ENCODE results near the gene DTWD2.
"Not testable (repeated sequence)": the region's sequence is repeated elsewhere in the genome, so short reads cannot be mapped to it uniquely, and the experiment has no call there.

DTWD2 gene

DNA sequence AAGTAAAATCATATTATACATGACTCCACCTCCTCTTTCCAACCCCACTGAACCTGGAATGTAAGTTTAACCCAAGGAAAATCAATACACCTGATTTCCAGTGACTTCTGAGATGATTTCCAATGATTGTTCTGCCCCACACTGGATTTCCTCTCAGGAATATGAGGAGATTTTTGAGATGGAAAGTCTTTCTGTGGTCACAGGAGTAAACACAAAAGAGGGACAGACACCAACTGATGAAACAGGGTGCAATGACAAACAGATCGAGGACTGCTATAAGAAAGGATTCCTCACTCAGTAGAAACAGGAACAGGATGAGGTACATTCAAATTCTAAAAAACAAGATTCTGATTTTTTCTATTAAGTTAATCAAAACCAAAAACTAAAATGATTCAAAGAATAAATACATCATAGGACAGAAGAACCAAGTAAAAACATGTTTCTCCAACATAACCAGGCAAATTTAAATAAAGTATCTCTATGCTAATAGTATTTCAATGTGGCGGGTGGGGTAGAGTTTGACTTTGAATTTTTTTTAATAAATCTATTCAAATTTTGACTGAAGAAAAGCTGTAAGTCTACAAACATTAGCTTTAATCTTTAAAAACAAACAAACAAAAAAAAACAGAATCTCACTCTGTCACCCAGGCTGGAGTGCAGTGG is 42.1 kb downstream of the DTWD2 start:
- no peak for DNase-seq

DNA sequence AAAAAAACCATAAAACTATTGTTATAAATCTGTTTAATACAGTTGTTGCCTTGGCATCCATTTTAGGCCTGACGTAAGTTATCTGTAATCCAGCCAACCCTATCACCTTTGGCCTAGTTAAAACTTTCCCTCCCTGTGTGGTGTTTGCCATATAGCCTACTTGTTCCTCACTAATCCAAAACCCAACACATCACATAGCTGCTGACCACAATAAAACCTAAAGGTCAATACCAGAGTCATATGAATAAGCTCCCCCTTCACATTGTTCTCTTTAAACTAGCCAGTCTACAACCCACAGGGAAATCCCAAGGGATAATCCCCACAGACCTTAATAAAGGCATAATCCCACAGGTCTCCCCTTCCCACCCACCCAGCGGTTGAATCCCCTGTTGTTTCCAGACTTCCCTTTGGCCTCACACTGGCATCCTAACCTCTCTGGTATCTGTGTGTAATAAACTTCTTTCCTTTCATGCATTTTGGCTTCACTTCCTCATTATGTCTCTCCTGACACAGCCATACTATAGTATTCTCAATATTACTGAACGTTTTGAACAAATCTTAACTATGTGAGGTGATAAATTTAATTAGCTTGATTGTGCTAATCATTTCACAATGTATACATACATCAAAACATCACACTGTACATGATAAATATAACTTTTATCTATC is 50.8 kb downstream of the DTWD2 start:
- no peak for DNase-seq

DNA sequence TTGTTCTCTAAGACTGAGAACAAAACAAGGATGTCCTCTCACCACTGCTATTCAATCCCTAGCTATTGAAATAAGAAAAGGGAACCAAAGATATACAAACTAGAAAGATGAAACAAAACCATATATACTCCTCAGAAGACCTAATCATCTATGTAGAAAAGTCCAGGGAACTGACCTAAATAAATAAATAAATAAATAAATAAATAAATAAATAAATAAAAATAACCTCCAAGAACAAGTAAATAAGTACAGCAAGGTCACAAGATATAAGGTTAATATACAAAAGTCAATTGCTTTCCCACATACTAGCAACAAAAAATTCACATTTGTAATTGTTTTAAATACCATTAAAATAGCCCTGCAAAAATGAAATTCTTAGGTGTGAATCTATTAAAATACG is 54.6 kb downstream of the DTWD2 start:
- DNase-seq: no peak

DNA sequence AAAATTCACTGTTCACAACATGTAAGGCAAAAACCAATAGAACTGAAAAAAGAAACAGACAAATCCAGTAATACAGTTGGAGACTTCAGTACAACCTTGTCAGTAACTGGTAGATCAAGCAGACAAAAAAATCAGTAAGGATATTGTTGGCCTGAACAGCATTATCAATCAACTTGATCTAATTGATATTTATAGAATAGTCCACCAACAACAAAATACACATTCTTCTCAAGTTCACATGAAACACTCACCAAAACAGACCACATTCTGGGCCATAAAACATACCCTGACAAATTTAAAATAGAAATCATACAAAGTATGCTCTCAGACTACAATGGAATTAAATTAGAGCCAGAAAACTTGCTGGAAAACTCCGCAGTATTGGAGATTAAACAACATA is 56.8 kb downstream of the DTWD2 start:
- DNase-seq: no peak

DNA sequence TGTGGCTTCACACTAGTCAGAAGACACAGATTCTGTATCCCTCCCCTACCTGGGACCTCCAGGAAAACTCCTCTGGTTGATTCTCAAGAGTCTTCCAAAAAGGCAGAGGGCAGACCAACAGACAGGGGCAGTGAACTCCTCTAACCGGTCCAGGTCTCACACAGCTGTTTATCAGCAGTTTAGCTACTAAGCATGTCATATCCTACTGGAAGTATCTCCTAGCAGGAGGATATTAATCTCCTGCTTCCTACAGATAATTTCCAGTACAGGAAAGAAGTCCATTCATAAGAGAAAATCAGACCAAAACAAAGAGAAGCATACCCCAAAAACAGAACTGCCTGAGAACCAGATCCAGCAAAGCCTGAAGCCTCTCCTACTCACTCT is 64.3 kb downstream of the DTWD2 start:
- no peak for DNase-seq

DNA sequence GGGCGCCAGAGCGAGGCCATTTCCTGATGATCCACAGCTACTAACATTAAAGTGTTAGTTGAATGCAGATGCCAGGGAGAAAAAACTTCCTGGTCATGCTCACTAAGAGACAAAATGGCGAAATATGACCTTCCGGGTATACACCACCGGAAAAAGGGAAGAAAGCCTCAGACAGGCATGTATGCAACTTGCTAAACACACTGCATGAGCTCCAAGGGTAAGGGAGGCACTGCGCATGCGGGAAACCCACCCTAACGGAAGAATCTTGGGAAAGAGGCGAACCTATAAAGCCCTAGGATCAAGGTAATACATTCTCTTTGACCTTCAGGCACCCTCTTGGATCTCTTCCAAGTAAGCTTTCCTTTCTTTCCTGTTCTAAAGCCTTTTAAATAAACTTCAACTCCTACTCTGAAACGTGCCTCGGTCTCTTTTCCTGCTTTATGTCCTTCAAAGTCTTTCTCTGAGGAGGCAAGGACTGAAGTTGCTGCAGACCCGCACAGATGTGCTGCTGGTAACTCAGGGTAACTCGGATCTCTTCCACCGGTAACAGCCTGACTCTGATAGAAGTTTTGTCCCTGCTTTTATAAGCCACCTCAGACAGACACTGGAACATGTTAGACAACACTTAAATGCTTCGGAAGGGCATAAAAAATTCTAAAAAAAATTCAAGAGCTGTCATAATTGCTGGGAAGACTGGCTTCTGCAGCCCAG is 64.9 kb downstream of the DTWD2 start:
- DNase-seq: no peak

DNA sequence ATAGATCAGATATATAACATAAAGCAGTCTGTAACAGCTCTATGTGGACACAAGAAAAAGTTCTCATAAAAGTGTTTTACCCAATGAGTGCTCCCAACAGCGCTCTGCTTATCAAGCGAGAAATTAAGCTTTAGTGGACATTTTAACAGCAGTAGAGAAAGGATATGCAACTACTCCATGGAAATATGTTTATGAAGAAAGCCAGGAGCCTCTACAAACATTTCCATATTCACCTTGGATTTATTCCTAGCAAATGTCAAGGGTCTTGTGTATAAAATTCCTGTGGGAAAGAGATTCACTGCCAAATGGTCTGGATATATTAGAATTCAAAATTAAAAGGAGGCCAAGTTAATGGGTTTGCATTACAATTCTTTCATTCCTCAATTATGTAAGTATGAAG is 66.5 kb downstream of the DTWD2 start:
- no peak for DNase-seq

DNA sequence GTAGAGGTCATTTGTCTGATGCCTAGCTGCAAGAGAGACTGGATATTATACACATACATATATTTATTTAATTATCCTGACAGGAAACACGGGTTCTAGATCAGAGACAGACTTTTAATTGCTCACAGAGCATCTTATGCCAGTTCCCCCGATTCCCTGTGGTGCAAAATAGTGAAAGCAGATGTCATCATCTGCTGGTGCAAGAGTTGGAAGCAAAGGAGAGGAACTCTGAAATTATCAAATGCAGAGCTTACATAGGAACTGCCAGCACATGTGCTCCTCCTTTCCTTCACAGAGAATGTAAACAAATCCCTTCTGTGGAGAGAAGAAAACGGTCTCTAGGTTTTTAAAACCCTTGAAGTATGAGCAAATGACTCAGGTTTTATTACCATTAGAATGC is 69.3 kb downstream of the DTWD2 start:
- no peak for DNase-seq

DNA sequence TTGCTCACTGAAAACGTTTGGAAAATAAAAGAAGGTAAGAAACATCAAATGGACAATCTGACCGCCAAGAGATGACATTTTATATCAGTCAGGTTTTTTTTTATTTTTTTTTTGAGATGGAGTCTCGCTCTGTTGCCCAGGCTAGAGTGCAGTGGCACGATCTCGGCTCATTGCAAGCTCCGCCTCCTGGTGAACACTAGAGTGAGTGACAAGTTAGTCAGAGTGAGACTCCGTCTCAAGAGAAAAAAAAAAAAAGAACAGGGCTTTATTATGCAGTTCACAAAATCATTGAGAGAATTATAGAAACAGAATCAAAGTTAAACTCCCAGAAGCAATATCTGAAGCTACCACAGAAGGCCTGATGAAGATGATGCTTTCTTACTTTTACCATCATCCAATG is 70.1 kb downstream of the DTWD2 start:
- DNase-seq: no peak

DNA sequence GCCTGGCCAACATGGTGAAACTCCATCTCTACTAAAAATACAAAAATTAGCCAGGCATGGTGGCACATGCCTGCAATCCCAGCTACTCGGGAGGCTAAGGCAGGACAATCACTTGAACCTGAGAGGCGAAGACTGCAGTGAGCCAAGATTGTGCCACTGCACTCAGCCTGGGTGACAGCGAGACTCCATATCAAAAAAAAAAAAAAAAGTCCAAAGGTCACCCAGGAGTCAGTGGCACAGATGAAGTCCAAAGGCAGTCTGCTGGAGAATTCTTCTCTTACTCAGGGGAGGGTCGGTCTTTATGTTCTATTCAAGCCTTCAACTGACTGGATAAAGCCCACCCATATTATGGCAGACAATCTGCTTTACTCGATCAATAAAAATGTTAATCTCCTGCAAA is 80.8 kb downstream of the DTWD2 start:
- DNase-seq: not testable (repeated sequence)

DNA sequence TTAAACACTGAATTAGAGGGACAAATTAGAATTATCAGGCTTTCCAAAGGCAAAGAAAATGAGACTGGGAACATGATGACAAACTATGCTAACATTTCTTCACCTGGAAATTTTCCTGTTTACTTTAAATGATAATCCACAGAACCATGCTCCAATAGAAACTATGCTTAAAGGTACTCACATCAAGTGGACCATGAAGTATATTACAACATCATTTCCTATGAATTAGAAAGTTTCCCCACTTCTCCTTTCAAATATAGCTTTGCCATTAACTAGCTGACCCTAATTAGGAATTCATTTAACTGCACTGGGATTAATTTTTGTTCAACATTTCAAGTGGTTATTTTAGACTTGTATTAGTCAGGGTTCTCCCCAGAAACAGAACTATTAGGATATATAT is 81.4 kb downstream of the DTWD2 start:
- DNase-seq: no peak

DNA sequence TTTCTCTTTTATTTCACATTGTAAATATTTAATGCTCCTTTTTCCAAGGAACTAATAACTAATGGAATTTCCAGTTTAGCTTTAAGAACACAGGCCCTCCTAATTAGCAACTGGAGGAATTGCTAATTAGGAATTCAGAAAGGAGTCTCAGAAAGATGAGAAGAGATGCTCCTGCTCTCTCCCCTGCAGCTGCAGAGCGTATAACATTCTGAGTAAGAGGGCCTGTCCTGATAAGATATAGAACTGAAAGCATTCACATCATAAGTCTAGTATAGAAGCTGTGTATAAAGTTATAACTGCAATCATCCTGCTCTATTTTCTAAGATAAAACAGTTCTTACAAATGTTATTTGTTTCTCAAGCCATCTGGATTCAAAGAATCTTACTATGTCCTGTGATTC is 83.2 kb downstream of the DTWD2 start:
- DNase-seq: no peak

DNA sequence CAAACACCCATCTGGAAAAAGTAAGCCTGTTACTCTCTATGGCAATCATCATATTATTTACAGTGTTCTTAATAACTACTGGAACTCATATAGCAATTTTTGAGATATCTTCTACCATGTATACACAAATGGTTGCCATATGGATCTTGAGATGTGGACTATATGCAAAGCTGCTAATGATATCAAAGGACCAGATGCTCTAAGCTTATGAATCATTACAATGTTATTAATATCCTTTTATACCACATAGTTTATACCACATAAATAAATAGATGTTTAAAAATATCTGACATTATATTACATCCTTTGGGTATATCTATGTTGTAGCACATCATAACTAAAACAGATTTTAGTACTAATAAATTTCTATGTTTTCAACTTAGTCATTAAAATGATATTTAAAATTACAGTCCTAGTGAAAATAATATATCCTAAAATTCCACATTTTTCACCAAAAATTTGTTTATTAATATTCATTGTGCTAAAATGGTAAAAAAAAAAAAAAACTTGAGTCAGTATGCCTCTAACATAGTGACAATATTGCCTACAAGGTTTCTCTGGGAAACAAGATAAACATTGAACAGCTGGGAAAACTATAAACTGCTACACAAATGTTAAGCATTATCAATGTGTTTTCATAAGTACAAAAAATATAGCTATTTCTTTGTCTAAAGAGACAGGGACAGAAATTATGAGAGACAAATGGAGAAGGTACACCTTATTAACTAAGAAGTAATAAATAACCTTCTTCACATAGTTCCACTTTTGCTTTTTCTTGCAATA is 85.5 kb downstream of the DTWD2 start:
- no peak for DNase-seq

DNA sequence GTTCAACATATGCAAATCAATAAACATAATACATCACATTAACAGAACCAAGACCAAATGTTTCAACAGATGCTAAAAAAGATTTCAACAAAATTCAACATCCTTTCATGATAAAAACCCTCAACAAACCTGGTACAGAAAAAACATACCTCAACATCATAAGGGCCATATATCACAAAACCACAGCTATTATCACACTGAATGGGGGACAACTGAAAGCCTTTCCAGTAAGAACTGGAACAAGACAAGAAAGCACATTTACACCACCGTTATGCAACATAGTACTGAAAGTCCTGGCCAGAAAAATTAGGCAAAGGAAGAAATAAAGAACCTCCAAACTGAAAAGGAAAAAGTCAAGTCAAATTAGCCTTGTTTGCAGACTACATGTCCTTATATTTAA is 93.6 kb downstream of the DTWD2 start:
- no peak for DNase-seq

DNA sequence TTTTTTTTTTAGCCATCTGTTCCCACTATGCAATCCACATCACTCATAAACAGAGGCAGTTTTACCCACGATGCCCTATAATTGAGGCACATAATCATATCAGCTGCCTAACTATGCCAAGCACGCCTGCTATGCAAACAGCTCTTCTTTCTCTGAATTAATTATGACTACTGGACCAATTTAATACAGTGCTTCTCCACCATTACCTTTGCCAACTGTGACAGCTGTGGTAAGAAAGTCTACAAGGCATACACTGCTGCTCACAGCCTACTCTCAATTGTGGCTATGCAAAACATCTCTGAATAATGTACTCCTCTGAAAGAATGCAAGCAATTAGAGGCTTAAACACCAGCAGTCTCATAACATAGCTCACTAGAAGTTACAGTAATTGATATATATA is 97.1 kb downstream of the DTWD2 start:
- no peak for DNase-seq

DNA sequence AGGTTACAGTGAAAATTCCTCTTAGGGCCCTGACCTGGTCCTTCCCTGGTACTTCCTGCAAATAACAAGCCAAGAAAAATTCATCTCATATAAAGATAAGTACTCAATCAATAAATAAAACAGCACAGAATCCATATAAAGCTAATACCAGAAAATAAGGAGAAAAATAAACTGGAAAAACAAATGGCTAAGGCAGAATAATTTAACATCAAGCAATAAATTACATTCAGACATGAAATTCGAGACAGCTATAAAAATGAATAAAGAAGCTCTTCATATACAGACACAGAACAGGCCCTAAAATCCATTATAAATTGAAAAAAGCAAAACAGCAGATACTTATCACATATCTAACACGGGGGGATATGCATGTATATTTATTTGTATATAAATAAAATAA is 99.2 kb downstream of the DTWD2 start:
- no peak for DNase-seq

DNA sequence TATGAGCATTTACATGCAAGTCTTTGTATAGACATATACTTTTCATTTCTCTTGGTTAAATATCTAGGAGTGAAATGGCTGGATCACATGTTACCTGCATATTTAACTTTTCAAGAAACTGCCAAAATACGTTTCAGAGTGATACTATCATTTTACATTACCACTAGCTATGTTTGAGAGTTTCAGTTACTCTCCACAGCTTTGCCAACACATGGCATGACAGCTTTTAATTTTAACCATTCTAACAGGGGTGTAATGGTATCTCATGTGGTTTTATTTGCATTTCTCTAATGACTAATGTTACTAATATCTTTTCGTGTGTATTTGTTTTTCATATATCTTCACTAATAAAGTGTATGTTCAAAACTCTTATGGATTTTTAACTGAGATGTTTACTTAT is 99.8 kb downstream of the DTWD2 start:
- no peak for DNase-seq

DNA sequence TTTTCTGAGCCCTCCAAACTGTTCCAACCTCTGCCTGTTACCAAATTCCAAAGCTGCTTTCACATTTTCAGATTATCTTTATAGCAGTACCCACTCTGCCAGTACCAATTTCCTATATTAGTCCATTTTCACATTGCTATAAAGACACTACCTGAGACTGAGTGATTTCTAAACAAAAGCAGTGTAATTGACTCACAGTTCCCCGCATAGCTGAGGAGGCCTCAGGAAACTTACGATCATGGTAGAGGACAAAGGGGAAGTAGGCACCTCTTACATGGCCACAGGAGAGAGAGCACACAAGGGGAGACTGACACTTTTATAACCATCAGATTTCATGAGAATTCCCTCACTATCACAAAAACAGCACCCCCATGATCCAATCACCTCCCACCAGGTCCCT is 105.0 kb downstream of the DTWD2 start:
- no peak for DNase-seq

DNA sequence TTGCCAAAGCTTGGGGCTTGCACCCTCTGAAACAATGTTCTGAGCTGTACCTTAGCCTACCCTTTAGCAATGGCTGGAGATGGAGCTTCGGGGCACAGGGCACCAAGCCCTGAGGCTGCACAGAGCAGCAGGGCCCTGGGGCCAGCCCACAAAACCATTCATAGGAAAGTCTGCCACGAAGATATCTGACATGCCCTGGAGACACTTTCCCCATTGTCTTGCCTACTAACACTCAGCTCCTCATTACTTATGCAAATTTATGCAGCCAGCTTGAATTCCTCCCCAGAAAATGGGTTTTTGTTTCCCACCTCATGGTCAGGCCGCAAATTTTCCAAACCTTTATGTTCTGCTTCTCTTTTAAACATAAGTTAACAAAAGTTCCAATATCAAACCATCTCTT is 105.7 kb downstream of the DTWD2 start:
- no peak for DNase-seq

DNA sequence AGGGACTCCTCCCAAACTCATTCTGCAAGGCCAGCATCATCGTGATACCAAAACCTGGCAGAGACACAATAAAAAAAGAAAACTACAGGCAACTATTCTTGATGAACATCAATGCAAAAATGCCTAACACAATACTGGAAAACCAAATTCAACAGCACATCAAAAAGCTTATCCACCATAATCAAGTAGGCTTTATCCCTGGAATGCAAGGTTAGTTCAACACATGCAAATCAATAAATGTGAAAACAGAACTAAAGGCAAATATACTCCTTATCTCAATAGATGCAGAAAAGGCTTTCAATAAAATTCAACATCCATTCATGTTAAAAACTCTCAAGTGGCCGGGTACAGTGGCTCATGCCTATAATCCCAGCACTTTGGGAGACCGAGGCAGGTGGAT is 111.5 kb downstream of the DTWD2 start:
- DNase-seq: not testable (repeated sequence)

DNA sequence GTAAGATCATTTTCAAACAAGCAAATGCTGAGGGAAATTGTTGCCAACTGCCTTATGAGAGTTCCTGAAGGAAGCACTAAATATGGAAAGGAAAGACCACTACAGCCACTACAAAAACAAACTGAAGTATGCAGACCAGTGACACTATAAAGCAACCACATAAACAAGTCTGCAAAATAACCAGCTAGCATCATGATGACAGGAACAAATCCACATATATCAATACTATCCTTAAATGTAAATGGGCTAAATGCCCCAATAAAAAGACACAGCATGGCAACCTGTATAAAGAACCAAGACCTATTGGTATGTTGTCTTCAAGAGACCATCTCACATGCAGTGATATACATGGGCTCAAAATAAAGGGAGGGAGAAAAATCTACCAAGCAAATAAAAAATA is 113.2 kb downstream of the DTWD2 start:
- DNase-seq: no peak

DNA sequence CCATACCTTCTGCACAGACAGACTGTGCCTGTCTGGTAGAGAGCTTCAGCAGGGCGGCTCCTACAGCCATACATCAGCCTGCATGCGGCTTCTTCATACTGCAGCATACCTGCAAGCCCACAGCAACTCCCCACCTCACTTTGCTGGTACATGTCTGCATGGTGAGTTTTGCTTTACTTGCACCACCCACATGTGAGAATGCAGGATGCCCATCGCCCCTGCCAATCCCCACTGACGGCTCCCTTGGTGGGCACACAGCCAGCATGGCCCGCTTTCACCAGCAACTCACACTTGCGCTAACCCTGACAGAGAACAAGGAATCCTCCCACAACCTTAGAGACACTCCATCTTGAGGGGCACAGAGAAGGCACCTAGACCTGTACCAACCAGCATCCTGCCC is 114.9 kb downstream of the DTWD2 start:
- DNase-seq: no peak

DNA sequence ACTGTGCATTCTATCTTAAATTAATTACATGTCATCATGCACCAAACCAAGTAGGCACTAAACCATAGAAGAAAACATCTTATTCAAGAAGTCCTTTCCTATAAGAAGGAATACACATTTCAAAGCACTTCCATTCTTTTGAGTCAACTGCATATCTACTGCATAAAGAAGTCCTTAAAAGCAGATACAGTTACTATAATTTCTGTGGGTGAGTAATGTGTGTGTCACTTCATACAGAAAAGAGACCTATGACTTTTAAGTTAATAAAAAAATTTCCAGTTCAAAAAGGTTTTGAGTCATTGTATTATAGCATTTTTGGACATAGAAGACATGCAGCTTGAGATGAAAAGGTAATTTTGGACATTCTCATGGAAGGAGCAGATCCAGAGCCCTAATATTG is 125.0 kb downstream of the DTWD2 start:
- DNase-seq: no peak

DNA sequence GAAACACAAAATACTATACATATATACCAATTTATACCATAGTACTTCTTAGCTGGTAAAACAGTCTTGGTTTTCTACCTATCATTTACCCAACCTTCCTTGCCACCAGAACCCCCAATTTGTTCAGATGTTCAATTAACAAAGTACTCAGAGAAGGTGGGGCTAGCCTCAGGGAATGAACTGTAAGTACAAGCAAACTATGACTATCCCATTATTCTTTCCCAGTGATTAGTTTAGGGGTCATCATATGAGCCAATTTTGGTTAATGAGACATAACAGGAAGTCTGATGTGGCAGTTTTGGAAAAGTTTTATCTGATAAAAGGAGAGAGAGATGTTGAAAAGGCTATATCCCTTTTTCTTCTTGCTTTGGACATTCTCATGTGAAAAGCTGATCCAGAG is 125.8 kb downstream of the DTWD2 start:
- no peak for DNase-seq

Measured in activated CD4-positive, CD25-positive, alpha-beta regulatory T cell treated with anti-CD3 and anti-CD28 coated beads, Interleukin-2, amount 50 U/mL, for 72 hours (primary cell).